T-cell (primary cell): ENCODE data around the gene DEPP1. TPM values are rescaled to one million over a fixed set of nuclear protein-coding genes. Genes with fewer than 3 reads are reported as not detected.
A peak's percentile ranks its signal among the peaks of the same experiment; 100 is the strongest.

Experiments
- ATAC-seq, 4 experiments: fragments of 200-7000 bp in 3 of 4; fragments of 150-1000 bp in 1 of 4; cut with Tn5 transposase; replicated peaks in 1 of 4; 1 replicate in 3 of 4; 2 replicates in 1 of 4; pipeline ENCODE4 v1.10.0; 2021; ENCODE audit warnings: moderate library complexity in 3 of 4, mild to moderate bottlenecking in 2 of 4, moderate number of reproducible peaks in 1 of 4
- CTCF ChIA-PET, 2 donors: fragments of 300-600 bp; sonication (Branson Sonifier 250); formaldehyde crosslinking; loops; one replicate each; lab custom pipeline; 2022; ENCODE audit warnings: antibody characterized with exemption in 2 of 2; lab: Charles Lee
- POLR2A ChIA-PET, 2 donors: fragments of 300-600 bp; sonication (Branson Sonifier 250); formaldehyde crosslinking; loops; one replicate each; lab custom pipeline; 2022; ENCODE audit warnings: antibody characterized with exemption in 2 of 2; lab: Charles Lee
- DNase-seq, 35 experiments: peaks; one replicate each; pipeline versions ENCODE4 v3.0.0 to v3.0.0-alpha.2; 2013 to 2023
- H3K27ac ChIP-seq: one replicate; pipeline ENCODE4 v1.5.1; 2013; ENCODE audit warnings: low read length
- H3K27me3 ChIP-seq, 2 experiments: replicated peaks in 1 of 2; 1 replicate in 1 of 2; 2 replicates in 1 of 2; pipeline versions ENCODE4 v1.6.1 to v1.7.0; 2013; ENCODE audit warnings: low read length in 1 of 2, mixed read lengths in 1 of 2; ENCODE audit not compliant: control insufficient read depth in 2 of 2, insufficient read depth in 2 of 2; ENCODE audit errors: extremely low read depth in 1 of 2
- H3K36me3 ChIP-seq, 2 donors: 1 replicate in 1 of 2; 2 replicates in 1 of 2; pipeline versions ENCODE4 v1.6.1 to v1.7.0; 2013; ENCODE audit warnings: low read length in 1 of 2; ENCODE audit not compliant: control insufficient read depth in 2 of 2, insufficient read depth in 1 of 2; ENCODE audit errors: extremely low read depth in 1 of 2
- H3K4me1 ChIP-seq, 2 experiments: 1 replicate in 1 of 2; 2 replicates in 1 of 2; pipeline versions ENCODE4 v1.6.1 to v1.7.0; 2013; ENCODE audit warnings: low read length in 2 of 2, mixed read lengths in 1 of 2; ENCODE audit not compliant: insufficient read depth in 2 of 2, control insufficient read depth in 1 of 2; ENCODE audit errors: extremely low read depth in 1 of 2
- H3K4me3 ChIP-seq, 2 donors: 1 replicate in 1 of 2; 2 replicates in 1 of 2; pipeline versions ENCODE4 v1.5.1 to v1.7.0; 2013; ENCODE audit warnings: mild to moderate bottlenecking in 2 of 2, low read length in 1 of 2, moderate library complexity in 1 of 2; ENCODE audit not compliant: control insufficient read depth in 1 of 2; ENCODE audit errors: extremely low read depth in 1 of 2
- H3K9me3 ChIP-seq: 2 replicates; pipeline ENCODE4 v1.7.0; 2013
- H3K27ac Mint-ChIP-seq, 2 donors: one replicate each; pipeline ENCODE4 v1.8.0; 2020 to 2021; ENCODE audit warnings: mild to moderate bottlenecking in 2 of 2, mixed read lengths in 2 of 2
- H3K27me3 Mint-ChIP-seq, 2 donors: one replicate each; pipeline ENCODE4 v1.8.0; 2021 to 2022; ENCODE audit warnings: mixed read lengths in 2 of 2
- H3K36me3 Mint-ChIP-seq: one replicate; pipeline ENCODE4 v1.8.0; 2021; ENCODE audit warnings: mixed read lengths
- H3K4me1 Mint-ChIP-seq, 3 donors: one replicate each; pipeline ENCODE4 v1.8.0; 2020 to 2022; ENCODE audit warnings: mixed read lengths in 3 of 3, mild to moderate bottlenecking in 1 of 3
- H3K4me3 Mint-ChIP-seq, 3 donors: one replicate each; pipeline ENCODE4 v1.8.0; 2020 to 2022; ENCODE audit warnings: mild to moderate bottlenecking in 3 of 3, mixed read lengths in 3 of 3, moderate library complexity in 3 of 3
- H3K9me3 Mint-ChIP-seq, 3 donors: one replicate each; pipeline ENCODE4 v1.8.0; 2020 to 2022; ENCODE audit warnings: mixed read lengths in 3 of 3
- WGBS: methylation state at CpG from one replicate; pipeline ENCODE4 v1.1.5; 2013; ENCODE audit warnings: missing lambda C conversion rate; ENCODE audit not compliant: insufficient coverage; 5-methylcytosine and 5-hydroxymethylcytosine counted together
- total RNA-seq, 35 experiments: library from RNA in 6 of 35; stranded (reverse) in 6 of 35; fragments of 120-200 nt in 1 of 35; gene quantifications; one replicate each; pipeline versions ENCODE4 v1.2.1 to v1.2.4 and lab custom pipeline; 2013 to 2026

DEPP1 gene
- total RNA-seq, 5 donors from 2014 or later (not counting 1 experiment from before 2014, with no cell fraction given) = 0.30 to 0.66 (median 0.35) TPM; not detected in 2

GRCh38 chr10:44954962-44955361 is 23.6 kb downstream of the DEPP1 start:
- ChIA-PET CTCF (no interaction called here), POLR2A (no interaction called here)
- Mint-ChIP-seq H3K9me3 (peaks cover 0 to 3% (median 2%) of the 10 kb centered on the region in 3 donors), H3K27me3 (no peaks in the 10 kb centered on the region), H3K36me3 (peaks cover 22% of the 10 kb centered on the region), H3K27ac (peak overlapping the region in 1 of 2 donors; percentile 28), H3K4me3 (no peak overlapping the region), H3K4me1 (peaks cover 21 to 25% (median 24%) of the 10 kb centered on the region in 3 donors)
- DNase-seq = no peak
- H3K36me3 ChIP-seq = peaks cover 0 to 5% of the 10 kb centered on the region in 2 donors
- H3K9me3 ChIP-seq = no peaks in the 10 kb centered on the region
- peaks cover 5 to 18% of the 10 kb centered on the region in 2 experiments for H3K4me1 ChIP-seq
- no peak overlapping the region for H3K27ac ChIP-seq
- ATAC-seq = no peak
- no peaks in the 10 kb centered on the region for H3K27me3 ChIP-seq
- no peak overlapping the region for H3K4me3 ChIP-seq

DNA sequence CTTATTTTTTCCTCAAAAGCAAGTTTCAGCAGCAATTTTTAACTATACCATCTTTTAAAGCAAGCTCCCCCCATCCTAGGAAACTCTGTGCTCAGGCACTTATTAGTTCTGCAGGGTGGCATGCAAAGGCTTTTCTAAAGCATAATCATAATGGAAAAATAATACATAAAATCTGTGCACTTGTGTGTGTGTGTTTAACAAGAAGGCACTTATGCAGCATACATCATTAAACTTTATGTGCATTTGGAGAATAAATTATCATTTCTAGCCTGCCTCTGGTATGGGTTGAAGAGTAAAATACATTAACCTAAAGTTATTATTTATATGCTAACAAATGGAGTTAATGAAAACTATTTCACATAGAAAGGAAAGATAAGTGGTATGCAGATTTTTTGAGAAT is 24.6 kb downstream of the DEPP1 start:
- H3K27me3 ChIP-seq = no peaks in the 10 kb centered on the region
- ChIA-PET CTCF (interaction anchor here in 1 of 2 donors (1.0 kb wide), 1 partner anchor 21 kb away, joined by 4 read pairs; no protein-coding TSS in a partner anchor), POLR2A (no interaction called here)
- Mint-ChIP-seq H3K27me3 (no peaks in the 10 kb centered on the region), H3K27ac (no peak overlapping the region), H3K9me3 (peaks cover 0 to 3% (median 2%) of the 10 kb centered on the region in 3 donors), H3K36me3 (peaks cover 22% of the 10 kb centered on the region), H3K4me1 (peaks cover 20 to 24% (median 23%) of the 10 kb centered on the region in 3 donors), H3K4me3 (no peak overlapping the region)
- no peaks in the 10 kb centered on the region for H3K9me3 ChIP-seq
- H3K4me3 ChIP-seq = no peak overlapping the region
- H3K36me3 ChIP-seq = peaks cover 0 to 5% of the 10 kb centered on the region in 2 donors
- DNase-seq (no peak), ATAC-seq (no peak)
- no peak overlapping the region for H3K27ac ChIP-seq
- H3K4me1 ChIP-seq = peaks cover 5 to 12% of the 10 kb centered on the region in 2 experiments

DNA sequence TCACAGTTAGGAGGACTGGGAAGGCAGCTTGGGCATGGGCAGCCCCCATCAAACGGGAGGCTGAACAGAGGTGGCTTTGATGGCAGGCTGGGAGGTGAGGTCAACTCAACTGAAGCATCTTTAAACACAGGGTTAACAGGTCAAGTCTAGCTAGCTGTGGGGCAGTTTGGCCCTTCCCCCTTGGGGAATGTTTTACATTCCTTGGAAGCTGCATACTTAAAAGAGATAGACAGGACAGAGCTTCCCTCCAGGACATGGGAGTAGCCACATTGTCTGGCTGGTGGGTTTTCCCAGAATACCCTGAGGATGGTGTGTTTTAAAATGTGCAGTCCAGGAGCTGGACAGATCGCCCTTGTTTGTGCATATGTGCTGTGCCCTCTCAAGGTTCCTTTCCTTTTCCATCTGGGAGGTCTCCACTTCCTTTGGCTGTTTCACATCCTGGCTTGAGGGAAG is 25.8 kb downstream of the DEPP1 start:
- peaks cover 0 to 5% of the 10 kb centered on the region in 2 donors for H3K36me3 ChIP-seq
- no peak overlapping the region for H3K4me3 Mint-ChIP-seq

DNA sequence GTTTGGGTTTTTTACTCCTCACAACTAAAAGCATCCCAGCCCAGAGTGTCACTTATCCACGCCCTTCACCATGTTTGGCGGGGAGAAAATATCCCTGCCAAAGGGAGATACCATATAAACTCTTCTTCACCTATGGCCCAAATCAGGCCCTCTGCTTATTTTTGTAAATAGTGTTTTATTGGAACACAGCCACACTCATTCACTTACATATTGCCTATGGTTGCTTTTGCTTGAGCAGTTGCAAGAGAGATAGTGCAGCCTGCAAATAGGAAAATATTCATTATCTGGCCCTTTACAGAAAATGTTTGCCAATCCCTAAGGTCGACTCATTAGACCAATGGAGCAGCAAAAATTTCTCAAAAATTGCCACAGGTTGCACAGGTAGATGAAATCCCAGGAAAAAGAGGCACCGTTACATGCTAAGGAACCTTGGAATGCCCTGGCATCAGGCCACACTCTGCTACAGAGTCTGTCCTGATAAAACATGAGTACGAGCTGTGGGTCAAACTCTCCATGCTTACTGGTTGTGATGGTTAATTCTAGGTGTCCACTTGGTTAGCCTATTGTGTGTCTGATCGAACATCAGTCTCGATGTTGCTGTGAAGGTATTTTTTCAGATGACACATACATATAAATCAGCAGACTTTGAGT is 26.9 kb downstream of the DEPP1 start:
- Mint-ChIP-seq H3K36me3 (peaks cover 18% of the 10 kb centered on the region), H3K9me3 (peaks cover 0 to 3% (median 0%) of the 10 kb centered on the region in 3 donors), H3K4me3 (no peak overlapping the region), H3K27ac (no peak overlapping the region), H3K4me1 (peaks cover 3 to 16% (median 8%) of the 10 kb centered on the region in 3 donors), H3K27me3 (no peaks in the 10 kb centered on the region)
- Histone ChIP-seq H3K36me3 (peaks cover 0 to 3% of the 10 kb centered on the region in 2 donors), H3K27me3 (no peaks in the 10 kb centered on the region), H3K4me3 (no peak overlapping the region), H3K4me1 (no peaks in the 10 kb centered on the region), H3K27ac (no peak overlapping the region), H3K9me3 (no peaks in the 10 kb centered on the region)
- WGBS = 89% methylated on average over 3 of the region's 7 CpGs
- DNase-seq (no peak), ATAC-seq (no peak)
- CTCF ChIA-PET = no interaction called here
- POLR2A ChIA-PET = no interaction called here

More for the DNA sequence above, 25.8 kb downstream of the DEPP1 start:
- Mint-ChIP-seq H3K9me3 (peaks cover 0 to 3% (median 2%) of the 10 kb centered on the region in 3 donors), H3K36me3 (peaks cover 22% of the 10 kb centered on the region), H3K27ac (no peak overlapping the region), H3K27me3 (no peaks in the 10 kb centered on the region), H3K4me1 (peaks cover 8 to 15% (median 12%) of the 10 kb centered on the region in 3 donors)
- no peaks in the 10 kb centered on the region for H3K27me3 ChIP-seq
- POLR2A ChIA-PET = no interaction called here
- H3K27ac ChIP-seq = no peak overlapping the region
- no peaks in the 10 kb centered on the region for H3K4me1 ChIP-seq
- H3K4me3 ChIP-seq = no peak overlapping the region
- WGBS = 94% methylated on average over 2 of the region's 2 CpGs
- no peak for ATAC-seq
- CTCF ChIA-PET = no interaction called here
- H3K9me3 ChIP-seq = no peaks in the 10 kb centered on the region
- peak in 1 of 35 experiments; percentile 11 for DNase-seq

DNA sequence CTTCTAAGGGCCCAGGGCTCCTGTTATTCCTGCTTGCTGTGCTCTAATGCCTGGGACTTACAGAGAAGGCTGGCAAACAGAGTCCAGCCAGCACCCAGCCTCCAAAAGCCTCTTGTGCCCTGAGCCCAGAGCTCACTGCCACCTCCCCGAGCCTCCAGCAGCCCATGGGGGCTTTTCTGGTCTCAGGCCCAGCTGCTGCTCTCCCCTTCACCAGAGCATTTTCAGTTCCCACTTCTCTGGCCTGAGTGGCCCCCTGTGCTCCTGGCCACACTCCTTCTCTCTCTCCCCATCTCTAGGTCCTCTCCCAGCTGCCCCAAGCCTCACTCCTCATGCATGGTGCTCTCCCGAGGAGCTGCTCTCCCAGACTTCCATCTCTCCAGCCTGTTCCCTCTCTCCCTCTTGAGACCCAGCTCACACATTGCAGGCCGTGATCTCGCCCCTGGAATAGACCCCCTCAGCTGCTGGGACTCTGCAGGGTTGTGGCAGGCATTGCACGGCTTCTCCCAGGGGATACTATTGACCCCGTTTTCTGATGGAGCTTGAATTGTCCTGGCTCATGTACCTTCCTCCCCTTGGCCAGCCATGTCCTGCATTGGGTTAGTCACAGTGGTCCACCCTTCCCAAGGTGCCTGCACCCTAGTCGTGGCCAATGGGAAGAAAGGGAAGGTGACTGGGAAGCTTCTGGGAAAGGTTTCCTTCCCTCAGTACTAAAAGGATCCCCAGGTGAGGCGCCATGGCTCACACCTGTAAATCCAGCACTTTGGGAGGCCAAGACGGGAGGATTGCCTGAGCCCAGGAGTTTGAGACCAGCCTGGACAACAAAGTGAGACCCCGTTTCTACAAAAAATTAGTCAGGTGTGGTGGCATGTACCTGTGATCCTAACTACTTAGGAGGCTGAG is 28.0 kb downstream of the DEPP1 start:
- Histone ChIP-seq H3K4me3 (no peak overlapping the region), H3K27me3 (no peaks in the 10 kb centered on the region), H3K36me3 (no peaks in the 10 kb centered on the region), H3K9me3 (no peaks in the 10 kb centered on the region), H3K27ac (no peak overlapping the region), H3K4me1 (no peaks in the 10 kb centered on the region)
- no peaks in the 10 kb centered on the region for H3K9me3 Mint-ChIP-seq
- peaks cover 0 to 11% (median 8%) of the 10 kb centered on the region in 3 donors for H3K4me1 Mint-ChIP-seq
- ChIA-PET CTCF (interaction anchor here in 1 of 2 donors (0.5 kb wide), 1 partner anchor 82 kb away, joined by 4 read pairs; no protein-coding TSS in a partner anchor), POLR2A (no interaction called here)
- H3K36me3 Mint-ChIP-seq = peaks cover 10% of the 10 kb centered on the region
- H3K27ac Mint-ChIP-seq = no peak overlapping the region
- no peak for ATAC-seq
- H3K4me3 Mint-ChIP-seq = no peak overlapping the region
- no peaks in the 10 kb centered on the region for H3K27me3 Mint-ChIP-seq
- WGBS = 88% methylated on average over 9 of the region's 10 CpGs
- peak in 1 of 35 experiments; percentile 11 for DNase-seq

- Mint-ChIP-seq H3K27ac (no peak overlapping the region), H3K9me3 (peaks cover 0 to 4% (median 4%) of the 10 kb centered on the region in 3 donors), H3K4me1 (peaks cover 0 to 11% (median 6%) of the 10 kb centered on the region in 3 donors), H3K27me3 (no peaks in the 10 kb centered on the region), H3K36me3 (peaks cover 10% of the 10 kb centered on the region), H3K4me3 (no peak overlapping the region)
- POLR2A ChIA-PET = no interaction called here
- H3K27ac ChIP-seq = no peak overlapping the region
- CTCF ChIA-PET = interaction anchor here in 1 of 2 donors (0.5 kb wide), 1 partner anchor 81 kb away, joined by 4 read pairs; no protein-coding TSS in a partner anchor
- ATAC-seq (no peak), DNase-seq (no peak)
- H3K4me3 ChIP-seq = no peak overlapping the region
- H3K4me1 ChIP-seq = no peaks in the 10 kb centered on the region
- H3K9me3 ChIP-seq = no peaks in the 10 kb centered on the region
- H3K36me3 ChIP-seq = no peaks in the 10 kb centered on the region
- no peaks in the 10 kb centered on the region for H3K27me3 ChIP-seq
- 79% methylated on average over 3 of the region's 3 CpGs for WGBS
Measured at GRCh38 chr10:44949915-44950314, 28.7 kb downstream of the DEPP1 start.
